HG03108 (cell line): ENCODE data around the gene MINDY1.

Experiments used
- ATAC-seq: cut with Tn5 transposase; IDR thresholded peaks from one replicate; pipeline ENCODE4 v1.9.1; 2021; ENCODE audit warnings: moderate library complexity; ENCODE audit not compliant: unreplicated experiment

The MINDY1 gene

DNA sequence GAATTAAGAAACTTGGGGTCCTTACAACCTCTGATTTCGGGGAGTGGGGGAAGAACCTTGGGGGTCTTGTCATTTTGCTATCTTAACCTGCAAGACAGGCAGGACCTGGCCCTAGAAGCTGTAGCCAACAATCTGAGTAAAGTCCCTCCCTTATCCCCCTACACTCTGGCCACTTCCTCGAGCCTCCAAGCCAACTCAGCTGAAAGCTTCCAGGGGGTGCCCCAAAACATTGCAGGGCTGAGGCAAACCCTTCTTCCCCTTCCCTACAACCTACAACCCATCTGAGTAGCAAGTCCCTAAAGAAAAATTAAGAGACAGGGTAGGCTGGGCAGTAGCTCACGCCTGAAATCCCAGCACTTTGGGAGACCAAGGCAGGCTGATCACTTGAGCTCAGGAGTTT is 37.1 kb downstream of the MINDY1 start:
- ATAC-seq, result no peak

DNA sequence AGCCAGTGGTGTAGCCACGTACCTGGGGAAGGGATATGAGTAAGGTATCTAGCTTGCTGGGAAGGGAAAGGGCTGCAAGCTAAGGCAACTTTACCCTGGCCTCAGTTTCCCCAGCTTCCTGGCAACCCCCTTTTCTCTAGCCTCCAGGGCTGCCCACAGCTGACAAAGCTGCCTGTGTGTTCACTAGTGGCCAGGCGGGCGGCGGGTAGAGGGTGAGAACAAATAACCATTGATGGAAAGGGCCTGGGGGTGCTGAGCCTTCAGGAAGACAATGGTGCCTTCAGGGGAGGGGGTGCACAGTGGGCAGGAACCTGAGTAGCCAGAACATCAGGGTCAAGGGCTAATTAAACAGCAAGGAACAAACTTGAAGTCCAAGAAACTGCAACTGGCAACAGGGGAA is 38.2 kb downstream of the MINDY1 start:
- no peak for ATAC-seq

DNA sequence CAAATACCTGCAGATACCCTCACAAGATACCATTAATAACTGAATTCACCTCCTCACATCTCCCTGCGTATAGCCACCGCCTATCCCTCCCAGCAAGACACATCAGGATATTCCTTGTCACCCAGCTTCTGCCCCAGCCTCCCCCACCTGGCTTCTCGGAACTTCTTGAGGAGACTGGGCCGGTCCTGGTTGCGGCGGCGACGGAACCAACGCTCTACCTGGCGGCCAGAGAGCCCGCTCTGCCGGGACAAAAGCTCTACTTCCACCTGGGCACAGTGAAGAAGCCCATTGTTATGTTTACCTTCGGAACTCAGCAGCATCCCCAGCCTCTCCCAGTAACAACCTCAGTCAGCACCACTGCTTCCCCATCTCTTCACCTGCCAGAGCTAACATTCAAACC is 38.8 kb downstream of the MINDY1 start:
- no peak for ATAC-seq

DNA sequence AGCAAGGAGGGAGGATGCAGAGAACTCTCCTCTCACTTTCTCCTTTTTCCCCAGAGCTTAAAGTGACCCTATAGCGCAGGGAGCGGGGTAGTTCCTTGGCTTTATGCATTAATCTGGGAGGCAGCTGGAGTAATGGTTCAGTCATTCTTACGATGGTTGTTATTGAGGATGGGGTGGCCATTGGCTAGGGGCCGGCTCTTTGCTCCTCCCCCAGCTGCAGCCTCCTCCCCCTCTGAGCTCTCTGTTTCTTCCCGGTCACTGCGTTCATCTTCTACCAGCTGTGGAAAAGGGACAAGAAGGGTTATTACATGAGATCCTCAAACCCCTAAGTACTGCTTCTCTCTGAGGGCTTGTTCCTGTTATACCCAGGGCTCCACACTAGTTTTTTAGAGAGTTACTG is 40.7 kb downstream of the MINDY1 start:
- no peak for ATAC-seq

DNA sequence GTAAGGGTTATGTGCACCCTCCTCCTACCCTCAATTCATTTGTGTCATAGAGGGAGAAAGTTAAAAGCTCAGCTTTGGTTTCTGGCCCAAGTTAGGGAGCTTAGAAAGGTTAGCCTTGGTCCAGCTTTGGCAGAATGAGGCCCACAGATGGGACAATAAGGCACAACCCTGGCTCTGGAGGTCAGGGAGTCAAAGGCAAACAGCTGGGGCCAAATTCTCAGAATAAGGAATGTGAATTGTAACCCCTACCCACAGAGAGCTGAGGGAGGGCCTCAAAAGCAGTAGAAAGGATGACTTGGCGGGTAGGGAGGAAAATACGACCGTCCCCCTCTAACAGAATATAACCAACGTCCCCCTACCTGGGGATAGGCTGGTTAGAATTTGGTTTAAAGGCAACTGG is 41.1 kb downstream of the MINDY1 start:
- no peak for ATAC-seq

DNA sequence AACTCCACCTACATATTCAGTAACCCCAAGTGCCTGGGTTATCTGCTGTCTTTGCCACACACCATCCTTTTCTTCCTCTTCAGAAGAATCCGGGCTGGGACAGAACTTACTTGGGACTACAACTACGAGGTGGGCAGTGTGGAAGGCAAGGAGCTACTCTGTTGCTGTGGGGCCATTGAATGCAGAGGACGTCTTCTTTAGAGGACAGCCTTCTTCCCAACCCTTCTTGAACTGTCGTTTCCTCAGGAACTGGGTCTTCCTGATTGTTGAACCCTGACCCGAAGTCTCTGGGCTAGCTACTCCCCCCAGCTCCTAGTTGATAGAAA is 42.6 kb downstream of the MINDY1 start:
- no peak for ATAC-seq

DNA sequence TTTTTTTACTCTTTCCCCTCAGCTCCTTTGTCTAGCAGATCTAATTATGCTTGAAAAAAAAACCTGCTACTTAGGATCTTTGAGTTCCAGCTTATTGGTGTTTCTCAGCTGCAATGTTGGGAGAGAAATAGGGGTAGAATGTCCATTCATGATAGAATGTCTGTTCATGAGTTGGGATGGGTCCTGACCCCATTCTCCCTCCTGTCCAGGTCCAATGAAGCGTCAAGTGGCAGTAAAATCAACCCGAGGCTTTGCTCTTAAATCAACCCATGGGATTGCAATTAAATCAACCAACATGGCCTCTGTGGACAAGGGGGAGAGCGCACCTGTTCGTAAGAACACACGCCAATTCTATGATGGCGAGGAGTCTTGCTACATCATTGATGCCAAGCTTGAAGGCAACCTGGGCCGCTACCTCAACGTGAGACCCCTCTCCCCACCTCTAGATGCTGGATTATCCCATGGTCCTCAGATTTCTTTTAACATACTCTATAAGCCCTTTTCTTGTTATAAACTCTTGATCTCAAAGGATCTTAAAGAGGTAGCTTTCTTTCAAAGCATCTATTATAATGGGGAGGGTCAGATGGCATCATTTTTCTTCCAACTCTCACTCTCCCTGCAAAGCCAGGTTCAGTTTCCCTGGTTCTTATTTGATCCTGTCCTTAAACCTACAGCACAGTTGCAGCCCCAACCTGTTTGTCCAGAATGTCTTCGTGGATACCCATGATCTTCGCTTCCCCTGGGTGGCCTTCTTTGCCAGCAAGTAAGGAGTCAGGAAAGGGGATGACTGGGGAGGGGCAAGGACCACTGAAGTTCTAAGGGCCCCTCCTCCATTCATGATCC is 43.2 kb downstream of the MINDY1 start:
- ATAC-seq, result no peak

DNA sequence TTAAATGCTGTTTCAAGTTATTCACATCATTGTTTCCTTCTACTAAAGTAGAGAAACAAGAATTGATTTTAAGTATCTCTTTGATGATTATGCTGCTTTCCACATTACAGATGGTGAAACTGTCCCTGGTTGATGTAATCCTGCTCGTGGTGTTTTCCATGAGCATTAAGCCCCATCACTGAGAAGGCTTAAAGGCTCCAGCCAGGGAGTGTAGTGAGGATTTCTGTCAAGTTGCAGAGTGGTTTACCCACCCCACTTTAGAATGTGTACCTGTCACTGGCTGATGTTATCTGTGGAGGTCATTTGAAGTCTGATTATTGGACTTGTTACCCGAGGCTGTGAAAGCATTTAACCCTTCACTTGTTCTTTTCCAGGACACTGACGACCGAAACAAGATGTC is 44.9 kb downstream of the MINDY1 start:
- no peak for ATAC-seq

DNA sequence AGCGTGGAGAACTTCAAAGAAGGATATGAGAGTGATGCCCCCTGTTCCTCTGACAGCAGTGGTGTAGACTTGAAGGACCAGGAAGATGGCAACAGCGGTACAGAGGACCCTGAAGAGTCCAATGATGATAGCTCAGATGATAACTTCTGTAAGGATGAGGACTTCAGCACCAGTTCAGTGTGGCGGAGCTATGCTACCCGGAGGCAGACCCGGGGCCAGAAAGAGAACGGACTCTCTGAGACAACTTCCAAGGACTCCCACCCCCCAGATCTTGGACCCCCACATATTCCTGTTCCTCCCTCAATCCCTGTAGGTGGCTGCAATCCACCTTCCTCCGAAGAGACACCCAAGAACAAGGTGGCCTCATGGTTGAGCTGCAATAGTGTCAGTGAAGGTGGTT is 46.1 kb downstream of the MINDY1 start:
- ATAC-seq, result no peak

DNA sequence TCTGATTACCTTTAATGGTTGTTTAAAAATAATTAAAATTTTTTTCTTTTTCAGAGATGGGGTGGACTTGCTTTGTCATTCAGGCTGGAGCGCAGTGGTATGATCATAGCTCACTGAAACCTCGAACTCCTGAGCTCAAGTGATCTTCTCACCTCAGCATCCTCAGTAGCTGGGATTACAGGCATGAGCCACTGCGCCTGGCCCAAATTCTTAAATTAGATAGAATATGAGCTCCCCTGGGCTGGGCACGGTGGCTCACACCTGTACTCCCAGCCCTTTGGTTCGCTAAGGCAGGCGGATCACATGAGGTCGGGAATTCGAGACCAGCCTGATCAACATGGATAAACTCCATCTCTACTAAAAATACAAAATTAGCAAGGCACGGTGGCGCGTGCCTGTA is 49.0 kb downstream of the MINDY1 start:
- ATAC-seq, result no peak

DNA sequence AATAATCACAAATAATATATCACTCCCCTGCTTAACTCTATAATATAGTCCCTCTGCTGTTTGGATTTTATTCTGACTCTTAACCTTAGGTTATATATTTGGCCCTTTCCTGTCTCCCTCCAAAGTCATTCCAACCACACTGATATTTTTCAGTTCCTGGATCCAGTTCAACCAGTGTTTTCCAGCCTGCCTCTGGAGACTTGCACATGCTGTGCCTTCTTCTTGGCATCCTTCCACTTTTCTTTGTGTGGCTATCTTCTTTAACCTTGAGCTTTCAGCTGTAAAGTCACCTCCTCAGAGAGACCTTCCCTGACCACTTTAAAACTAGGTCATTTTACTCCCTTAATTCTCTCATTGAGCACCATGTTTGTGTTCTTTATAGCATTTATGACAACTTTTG is 51.4 kb downstream of the MINDY1 start:
- no peak for ATAC-seq

DNA sequence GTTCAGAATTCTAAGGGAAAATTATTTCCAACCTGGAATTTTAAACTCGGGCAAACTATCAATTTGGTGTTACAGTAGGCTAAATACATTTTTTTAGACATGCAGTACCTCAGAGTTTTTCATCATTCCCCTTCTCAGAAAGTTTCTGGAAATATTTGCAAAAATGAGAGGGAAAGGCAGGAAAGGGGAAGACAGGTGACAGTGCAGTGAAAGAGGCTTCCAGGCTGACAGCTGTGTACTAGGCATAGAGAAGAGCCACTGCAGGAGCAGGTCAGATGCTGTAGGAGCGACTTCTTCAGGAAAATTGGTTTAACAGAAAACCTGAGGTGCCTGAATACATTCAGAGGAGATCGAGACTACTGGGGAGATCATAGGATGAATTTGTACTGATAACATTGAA is 52.0 kb downstream of the MINDY1 start:
- ATAC-seq, result no peak
